ENCODE measurements around the gene KCNF1. TPM values are rescaled to one million over a fixed set of nuclear protein-coding genes. Genes with fewer than 3 reads are reported as not detected.

The KCNF1 gene
- total RNA-seq, 2 donors from 2014 or later = not detected

- H3K9me3 Mint-ChIP-seq = no peaks in the 10 kb centered on the region
- no peak for DNase-seq (ENCODE audit: low spot score in 2 of 2)
- H3K27ac Mint-ChIP-seq = no peak overlapping the region
- ATAC-seq = no peak
- peaks cover 0 to 5% of the 10 kb centered on the region in 2 donors for H3K36me3 Mint-ChIP-seq
These were observed 1.1 kb upstream of the KCNF1 start for GRCh38 chr2:10910625-10911024.

DNA sequence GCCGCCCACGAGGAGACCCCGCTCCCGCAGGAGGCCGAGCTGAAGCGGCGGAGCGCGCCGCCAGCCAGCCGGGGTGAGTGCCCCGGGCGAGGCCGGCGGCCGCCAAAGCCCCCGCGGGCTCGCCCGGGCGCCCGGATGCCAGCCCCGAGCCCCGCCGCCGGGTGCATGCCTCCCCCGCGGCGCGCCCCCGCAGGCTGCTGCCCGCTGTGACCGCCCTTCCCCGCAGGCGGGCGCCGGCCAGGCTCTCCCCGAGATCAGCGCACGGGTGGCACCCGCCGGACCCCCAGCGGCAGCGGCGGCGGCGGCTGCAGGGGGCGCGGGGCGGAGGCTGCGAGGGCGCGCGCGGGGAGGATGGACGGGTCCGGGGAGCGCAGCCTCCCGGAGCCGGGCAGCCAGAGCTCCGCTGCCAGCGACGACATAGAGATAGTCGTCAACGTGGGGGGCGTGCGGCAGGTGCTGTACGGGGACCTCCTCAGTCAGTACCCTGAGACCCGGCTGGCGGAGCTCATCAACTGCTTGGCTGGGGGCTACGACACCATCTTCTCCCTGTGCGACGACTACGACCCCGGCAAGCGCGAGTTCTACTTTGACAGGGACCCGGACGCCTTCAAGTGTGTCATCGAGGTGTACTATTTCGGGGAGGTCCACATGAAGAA lies 470 bp downstream of the KCNF1 start:
- ATAC-seq (peak in 1 of 2 donors; percentile 25), DNase-seq (ENCODE audit: low spot score in 2 of 2) (no peak)
- Mint-ChIP-seq H3K9me3 (no peaks in the 10 kb centered on the region), H3K27ac (no peak overlapping the region), H3K36me3 (peaks cover 0 to 5% of the 10 kb centered on the region in 2 donors)

DNA sequence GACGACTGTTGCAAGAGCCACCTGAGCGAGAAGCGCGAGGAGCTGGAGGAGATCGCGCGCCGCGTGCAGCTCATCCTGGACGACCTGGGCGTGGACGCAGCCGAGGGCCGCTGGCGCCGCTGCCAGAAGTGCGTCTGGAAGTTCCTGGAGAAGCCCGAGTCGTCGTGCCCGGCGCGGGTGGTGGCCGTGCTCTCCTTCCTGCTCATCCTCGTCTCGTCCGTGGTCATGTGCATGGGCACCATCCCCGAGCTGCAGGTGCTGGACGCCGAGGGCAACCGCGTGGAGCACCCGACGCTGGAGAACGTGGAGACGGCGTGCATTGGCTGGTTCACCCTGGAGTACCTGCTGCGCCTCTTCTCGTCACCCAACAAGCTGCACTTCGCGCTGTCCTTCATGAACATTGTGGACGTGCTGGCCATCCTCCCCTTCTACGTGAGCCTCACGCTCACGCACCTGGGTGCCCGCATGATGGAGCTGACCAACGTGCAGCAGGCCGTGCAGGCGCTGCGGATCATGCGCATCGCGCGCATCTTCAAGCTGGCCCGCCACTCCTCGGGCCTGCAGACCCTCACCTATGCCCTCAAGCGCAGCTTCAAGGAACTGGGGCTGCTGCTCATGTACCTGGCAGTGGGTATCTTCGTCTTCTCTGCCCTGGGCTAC lies 1.2 kb downstream of the KCNF1 start:
- H3K9me3 Mint-ChIP-seq = no peaks in the 10 kb centered on the region
- ATAC-seq (no peak), DNase-seq (ENCODE audit: low spot score in 2 of 2) (peak in 1 of 2 donors; percentile 34)
- no peak overlapping the region for H3K27ac Mint-ChIP-seq
- H3K36me3 Mint-ChIP-seq = peaks cover 0 to 5% of the 10 kb centered on the region in 2 donors

DNA sequence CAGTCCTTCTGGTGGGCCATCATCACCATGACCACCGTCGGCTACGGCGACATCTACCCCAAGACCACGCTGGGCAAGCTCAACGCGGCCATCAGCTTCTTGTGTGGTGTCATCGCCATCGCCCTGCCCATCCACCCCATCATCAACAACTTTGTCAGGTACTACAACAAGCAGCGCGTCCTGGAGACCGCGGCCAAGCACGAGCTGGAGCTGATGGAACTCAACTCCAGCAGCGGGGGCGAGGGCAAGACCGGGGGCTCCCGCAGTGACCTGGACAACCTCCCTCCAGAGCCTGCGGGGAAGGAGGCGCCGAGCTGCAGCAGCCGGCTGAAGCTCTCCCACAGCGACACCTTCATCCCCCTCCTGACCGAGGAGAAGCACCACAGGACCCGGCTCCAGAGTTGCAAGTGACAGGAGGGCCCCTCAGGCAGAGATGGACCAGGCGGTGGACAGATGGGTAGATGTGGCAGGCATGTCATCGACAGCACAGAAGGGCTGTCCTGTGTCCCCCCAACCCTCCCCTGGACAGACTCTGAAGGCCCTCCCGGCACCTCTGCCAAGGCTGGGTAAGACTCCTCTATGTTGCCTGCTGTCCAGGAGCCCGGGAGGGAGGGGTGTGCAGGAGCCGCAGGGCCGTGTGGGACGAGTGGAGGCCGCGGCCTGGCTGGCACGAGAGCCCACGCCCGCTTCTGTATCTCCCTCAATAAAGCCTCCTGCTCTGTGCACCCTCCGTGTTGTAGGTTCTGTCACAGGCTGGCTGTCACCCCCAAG lies 2.0 kb downstream of the KCNF1 start:
- Mint-ChIP-seq H3K9me3 (no peaks in the 10 kb centered on the region), H3K36me3 (peaks cover 0 to 5% of the 10 kb centered on the region in 2 donors), H3K27ac (no peak overlapping the region)
- DNase-seq (ENCODE audit: low spot score in 2 of 2) (peak in 1 of 2 donors; percentile 37), ATAC-seq (no peak)

- H3K27ac Mint-ChIP-seq = no peak overlapping the region
- peaks cover 0 to 5% of the 10 kb centered on the region in 2 donors for H3K36me3 Mint-ChIP-seq
- ATAC-seq (peak in 1 of 2 donors; percentile 26), DNase-seq (ENCODE audit: low spot score in 2 of 2) (no peak)
- H3K9me3 Mint-ChIP-seq = no peaks in the 10 kb centered on the region
These were observed 2.5 kb downstream of the KCNF1 start for GRCh38 chr2:10914272-10914693.

GRCh38 chr2:10915236-10915635 lies 3.5 kb downstream of the KCNF1 start:
- DNase-seq (ENCODE audit: low spot score in 2 of 2) (no peak), ATAC-seq (no peak)
- Mint-ChIP-seq H3K27ac (no peak overlapping the region), H3K36me3 (peaks cover 0 to 5% of the 10 kb centered on the region in 2 donors), H3K9me3 (no peaks in the 10 kb centered on the region)

DNA sequence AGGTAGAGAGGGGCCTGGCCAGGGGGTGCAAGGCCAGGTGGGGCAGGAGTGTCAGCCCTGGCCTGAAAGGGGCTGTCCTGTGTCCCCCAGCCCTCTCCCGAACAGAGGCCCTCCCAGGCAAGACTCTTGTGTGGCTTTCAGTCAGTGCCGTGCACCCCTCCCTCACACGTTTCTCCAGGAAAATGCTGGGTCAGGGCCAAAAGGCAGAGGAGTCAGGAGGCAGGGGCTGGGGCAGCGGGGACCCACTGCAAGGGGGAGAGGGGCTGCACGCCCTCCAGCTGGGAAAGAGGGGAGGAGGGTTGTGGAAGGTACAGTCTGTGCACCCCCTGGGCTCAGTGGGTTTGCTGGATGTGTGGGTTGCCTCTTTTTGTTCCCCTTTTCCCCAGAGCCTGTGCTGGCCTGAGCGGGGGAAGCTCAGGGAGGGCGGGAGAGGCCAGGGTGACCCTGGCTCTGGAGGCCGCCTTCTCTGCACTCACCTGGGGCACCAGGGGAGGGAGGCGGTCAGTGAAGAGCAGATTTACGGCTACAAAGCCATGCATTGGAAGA lies 4.1 kb downstream of the KCNF1 start:
- Mint-ChIP-seq H3K9me3 (no peaks in the 10 kb centered on the region), H3K36me3 (peaks cover 0 to 5% of the 10 kb centered on the region in 2 donors), H3K27ac (no peak overlapping the region)
- no peak for DNase-seq (ENCODE audit: low spot score in 2 of 2)
- no peak for ATAC-seq

DNA sequence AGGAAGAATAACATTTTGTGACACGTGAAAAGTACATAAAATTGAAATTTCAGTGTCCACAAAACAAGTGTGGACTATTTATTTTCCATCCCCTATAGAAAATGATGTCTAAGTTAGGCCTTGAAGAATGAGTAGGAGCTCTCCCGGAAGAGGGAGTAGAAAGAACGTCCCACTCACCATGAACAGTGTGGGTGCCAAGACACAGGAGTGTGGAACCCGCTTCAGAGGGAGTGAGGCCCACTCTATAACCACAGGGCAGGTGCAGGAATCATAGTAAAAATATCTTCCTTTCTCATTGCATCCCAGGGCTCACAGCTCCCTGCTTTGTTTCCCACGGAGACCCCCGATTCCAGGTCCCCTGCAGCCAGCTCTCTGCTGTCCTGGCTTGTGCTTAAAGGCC lies 5.2 kb downstream of the KCNF1 start:
- H3K27ac Mint-ChIP-seq = no peak overlapping the region
- ATAC-seq (no peak), DNase-seq (ENCODE audit: low spot score in 2 of 2) (no peak)
- H3K9me3 Mint-ChIP-seq = no peaks in the 10 kb centered on the region
- peaks cover 0 to 5% of the 10 kb centered on the region in 2 donors for H3K36me3 Mint-ChIP-seq

DNA sequence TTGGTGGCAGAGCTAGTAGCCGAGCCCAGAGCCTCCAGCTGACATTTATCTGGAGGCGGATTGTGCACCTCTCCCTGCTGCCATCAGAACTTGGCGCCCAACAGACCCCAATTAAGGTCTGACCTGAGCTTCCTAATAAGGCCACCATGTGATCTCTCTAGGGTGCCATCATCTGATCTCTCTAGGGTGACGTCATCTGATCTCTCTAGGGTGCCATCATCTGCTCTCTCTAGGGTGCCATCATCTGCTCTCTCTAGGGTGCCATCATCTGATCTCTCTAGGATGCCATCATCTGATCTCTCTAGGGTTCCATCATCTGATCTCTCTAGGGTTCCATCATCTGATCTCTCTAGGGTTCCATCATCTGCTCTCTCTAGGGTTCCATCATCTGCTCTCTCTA lies 6.2 kb downstream of the KCNF1 start:
- H3K36me3 Mint-ChIP-seq = peaks cover 0 to 4% of the 10 kb centered on the region in 2 donors
- no peak for ATAC-seq
- H3K27ac Mint-ChIP-seq = no peak overlapping the region

DNA sequence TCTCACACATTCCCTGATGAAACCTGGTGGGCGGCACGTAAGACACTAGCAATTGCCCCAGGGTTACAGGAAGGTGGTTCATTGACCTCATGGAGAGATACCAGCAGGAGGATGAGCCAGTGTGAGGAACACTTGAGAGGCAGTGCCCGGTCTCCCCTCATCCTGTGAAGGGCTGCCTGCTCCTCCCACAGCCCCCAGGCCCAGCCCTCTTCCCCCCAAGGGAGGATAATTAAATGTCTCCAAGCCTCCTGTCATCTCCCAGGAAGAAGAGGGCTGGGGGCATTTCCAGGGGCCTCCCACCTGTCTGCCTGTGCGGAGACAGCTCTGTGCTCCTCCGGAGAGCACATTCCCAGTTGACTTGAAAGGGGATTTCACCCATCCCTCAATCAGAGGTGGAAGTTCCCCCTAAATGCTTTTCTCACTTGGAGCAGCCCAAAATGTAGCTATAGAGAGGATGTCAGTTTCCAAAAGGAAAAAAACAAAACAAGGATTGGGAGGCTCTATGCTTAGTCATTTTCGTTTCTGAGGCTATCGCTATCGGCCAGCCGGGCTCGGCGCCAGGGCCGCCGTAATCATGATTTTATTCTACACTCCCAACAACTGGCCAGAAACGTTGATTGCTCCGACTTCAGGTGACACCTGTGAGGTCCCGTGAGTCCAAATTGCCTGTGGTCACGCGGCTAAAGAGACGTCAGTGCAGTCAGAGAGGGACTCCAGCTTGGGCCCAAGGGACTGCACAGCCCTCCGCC lies 7.1 kb downstream of the KCNF1 start:
- Mint-ChIP-seq H3K36me3 (no peaks in the 10 kb centered on the region), H3K27ac (no peak overlapping the region), H3K9me3 (no peaks in the 10 kb centered on the region)
- ATAC-seq (no peak), DNase-seq (ENCODE audit: low spot score in 2 of 2) (no peak)

More for the DNA sequence above, 6.2 kb downstream of the KCNF1 start:
- H3K9me3 Mint-ChIP-seq = no peaks in the 10 kb centered on the region
- DNase-seq (ENCODE audit: low spot score in 2 of 2) = no peak

DNA sequence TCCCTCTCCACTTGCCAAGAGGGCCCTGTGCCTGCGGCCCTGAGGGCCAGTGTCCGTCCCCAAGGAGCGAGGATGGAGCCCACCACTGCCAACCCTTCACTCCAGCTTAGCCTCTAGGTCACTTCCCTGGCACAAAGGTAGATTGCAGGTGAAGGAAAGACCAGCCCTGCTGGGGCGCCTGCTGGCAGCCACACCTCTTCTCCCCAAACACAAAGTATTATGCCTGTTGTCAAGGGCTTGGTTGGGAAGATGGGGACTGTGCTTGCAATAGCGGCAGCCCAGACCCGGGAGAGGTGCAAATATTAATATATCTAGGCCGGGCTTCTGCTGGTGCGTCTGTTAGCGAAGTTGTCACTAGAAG lies 7.7 kb downstream of the KCNF1 start:
- Mint-ChIP-seq H3K27ac (no peak overlapping the region), H3K36me3 (no peaks in the 10 kb centered on the region), H3K9me3 (no peaks in the 10 kb centered on the region)
- DNase-seq (ENCODE audit: low spot score in 2 of 2) = no peak
- no peak for ATAC-seq

DNA sequence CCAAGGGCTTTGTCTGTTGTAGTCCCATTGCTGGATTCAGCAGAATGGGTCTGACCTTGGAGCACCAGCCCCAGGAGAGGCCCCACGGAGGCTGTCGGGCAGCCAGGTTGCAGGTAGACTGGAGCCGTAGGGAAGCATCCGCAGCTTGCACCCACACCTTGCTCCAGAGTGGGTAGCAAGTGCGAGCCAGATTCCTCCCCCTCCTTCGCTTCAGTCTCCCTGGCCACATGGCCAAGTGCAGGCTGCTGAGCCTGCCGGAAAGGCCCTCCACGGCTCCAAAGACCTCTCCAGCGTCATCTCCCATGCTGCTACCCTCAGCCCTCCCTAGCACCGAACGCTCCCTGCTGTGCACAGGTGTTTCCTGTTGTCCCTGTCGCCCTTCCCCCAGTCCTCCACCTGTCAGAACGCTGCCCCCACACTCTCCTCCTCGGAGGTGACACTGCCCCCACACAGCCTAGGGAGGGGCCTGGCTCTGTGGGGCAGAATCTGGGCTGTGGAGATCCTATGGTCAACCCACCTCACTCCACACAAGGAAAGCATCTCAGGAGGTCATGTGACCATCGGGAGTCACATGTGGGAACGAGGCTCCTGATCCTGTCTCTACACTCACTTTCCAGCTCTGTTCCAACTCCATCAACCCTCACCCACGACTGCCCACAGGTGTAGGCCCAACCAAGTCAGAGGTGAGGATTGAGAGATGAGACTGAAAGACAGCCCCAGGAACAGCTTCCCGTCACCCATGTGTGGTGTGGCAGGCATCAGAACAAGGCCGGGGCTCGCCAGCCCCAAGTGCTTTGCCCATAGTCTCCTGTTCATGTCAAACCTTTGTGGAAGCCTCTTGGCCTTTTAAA lies 8.3 kb downstream of the KCNF1 start:
- DNase-seq (ENCODE audit: low spot score in 2 of 2) (no peak), ATAC-seq (no peak)
- H3K9me3 Mint-ChIP-seq = no peaks in the 10 kb centered on the region
- H3K36me3 Mint-ChIP-seq = no peaks in the 10 kb centered on the region
- H3K27ac Mint-ChIP-seq = no peak overlapping the region

GRCh38 chr2:10920764-10921388 lies 9.1 kb downstream of the KCNF1 start:
- no peaks in the 10 kb centered on the region for H3K9me3 Mint-ChIP-seq
- no peaks in the 10 kb centered on the region for H3K36me3 Mint-ChIP-seq
- no peak overlapping the region for H3K27ac Mint-ChIP-seq

DNA sequence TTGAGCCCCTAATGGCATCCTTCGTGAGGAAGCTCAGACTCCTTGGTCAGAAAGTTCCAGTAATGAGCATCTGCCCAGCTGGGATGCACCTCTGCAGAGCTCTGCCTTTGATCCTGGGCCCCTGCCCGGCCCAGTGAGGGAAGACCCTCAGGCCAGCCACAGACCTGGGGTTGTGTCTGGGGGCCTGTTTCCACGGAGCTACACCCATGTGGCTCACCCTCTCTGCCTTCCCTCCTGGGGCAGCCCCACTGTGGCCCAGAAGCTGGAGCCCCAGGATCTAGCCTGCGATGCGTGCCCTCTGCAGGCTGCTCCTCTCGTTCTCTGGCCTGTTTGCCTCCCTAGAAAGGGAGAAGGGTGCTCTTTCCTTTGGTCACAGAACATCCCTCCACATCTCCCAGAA lies 9.8 kb downstream of the KCNF1 start:
- H3K36me3 Mint-ChIP-seq = no peaks in the 10 kb centered on the region
- no peak overlapping the region for H3K27ac Mint-ChIP-seq
- DNase-seq (ENCODE audit: low spot score in 2 of 2) (peak in 1 of 2 donors; percentile 18), ATAC-seq (no peak)
- H3K9me3 Mint-ChIP-seq = no peaks in the 10 kb centered on the region

More at GRCh38 chr2:10920764-10921388, 9.1 kb downstream of the KCNF1 start:
- ATAC-seq = no peak
- DNase-seq (ENCODE audit: low spot score in 2 of 2) = no peak

DNA sequence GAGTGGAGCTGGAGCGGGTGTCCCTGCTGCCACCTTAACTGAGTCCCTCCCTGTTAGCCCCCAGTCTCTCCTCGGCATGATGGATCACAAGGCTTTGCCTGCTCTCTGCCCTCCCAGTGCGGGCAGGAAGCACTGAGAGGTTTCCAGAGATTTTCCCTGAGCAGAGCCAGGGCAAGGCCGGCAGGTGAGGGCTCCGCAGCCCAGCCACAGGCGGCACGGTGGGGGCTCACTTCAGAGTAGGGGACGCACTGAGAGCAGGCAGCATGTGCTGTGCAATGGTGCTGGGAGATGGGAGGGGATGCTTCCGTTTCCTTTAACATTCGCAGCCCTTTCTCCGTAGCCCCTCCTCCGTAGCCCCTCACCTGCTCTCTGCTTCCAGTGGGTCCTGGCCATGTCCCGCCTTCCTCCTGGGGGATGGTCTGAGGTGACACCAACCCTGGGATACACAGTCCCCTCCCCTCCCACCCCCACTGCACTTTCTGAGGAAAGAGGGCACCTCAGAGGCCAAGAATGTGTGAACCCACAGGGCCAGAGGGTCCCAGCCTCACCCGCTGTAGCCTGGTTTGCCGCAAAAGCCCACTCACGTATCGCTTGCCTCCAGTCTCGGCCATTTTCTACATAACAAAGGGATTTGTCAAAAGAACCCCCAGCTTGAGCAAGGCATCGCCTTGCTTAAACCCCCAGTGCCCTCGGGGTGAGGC lies 10.7 kb downstream of the KCNF1 start:
- Mint-ChIP-seq H3K9me3 (no peaks in the 10 kb centered on the region), H3K27ac (no peak overlapping the region), H3K36me3 (no peaks in the 10 kb centered on the region)
- DNase-seq (ENCODE audit: low spot score in 2 of 2) (peak in 1 of 2 donors; percentile 37), ATAC-seq (no peak)
